Omental fat pad (tissue), 4 donors: ENCODE data around the gene NDC1. TPM values are rescaled to one million over a fixed set of nuclear protein-coding genes. Genes with fewer than 3 reads are reported as not detected.

ENCODE experiments used
- ATAC-seq: fragments of 150-250 bp; one replicate; pipeline ENCODE4 v1.9.1; 2016; ENCODE audit warnings: mild to moderate bottlenecking, moderate library complexity; ENCODE audit not compliant: low FRiP score
- DNase-seq: peaks from one replicate; pipeline ENCODE4 v3.0.0-alpha.2; 2019; ENCODE audit warnings: low spot score
- CTCF ChIP-seq, 3 donors: fragments of 450-650 bp; IDR thresholded peaks; one replicate each; pipeline ENCODE4 v1.5.1; 2016 to 2017; ENCODE audit warnings: antibody characterized with exemption in 3 of 3, mild to moderate bottlenecking in 3 of 3, moderate library complexity in 2 of 3
- small RNA-seq: library from RNA; depleted of rRNA; stranded (forward); fragments of <200 nt; gene quantifications from one replicate; pipeline ENCODE3, GENCODE V24; 2016
- total RNA-seq, 4 donors: library from RNA; depleted of rRNA; stranded (reverse); fragments of >200 nt; gene quantifications; one replicate each; pipeline ENCODE4 v1.1.0, GENCODE V29; 2016

NDC1 gene
- total RNA-seq, 4 donors from 2014 or later: 9.2 to 16.3 (median 11.8) TPM

- no peak for TF ChIP-seq CTCF (IDR thresholded peaks at IDR 0.05)
- no peak for DNase-seq
- ATAC-seq: no peak
These were observed 118.6 kb downstream of the NDC1 start for GRCh38 chr1:53719469-53719868.

- ATAC-seq (no peak), DNase-seq (no peak)
- no peak for TF ChIP-seq CTCF (IDR thresholded peaks at IDR 0.05)
These were observed 119.7 kb downstream of the NDC1 start for GRCh38 chr1:53718443-53718842.

GRCh38 chr1:53717025-53717804 is 120.9 kb downstream of the NDC1 start:
- no peak for TF ChIP-seq CTCF (IDR thresholded peaks at IDR 0.05)
- ATAC-seq (no peak), DNase-seq (no peak)

GRCh38 chr1:53716150-53716549 is 121.9 kb downstream of the NDC1 start:
- DNase-seq (no peak), ATAC-seq (no peak)
- TF ChIP-seq CTCF (IDR thresholded peaks at IDR 0.05): no peak

GRCh38 chr1:53715478-53715877 is 122.6 kb downstream of the NDC1 start:
- ATAC-seq (no peak), DNase-seq (no peak)
- TF ChIP-seq CTCF (IDR thresholded peaks at IDR 0.05): no peak

Small RNA genes within 50 kb of the gene (small RNA-seq; reads per million reads assigned to genes)
- gene AL049745.1: not detected
- not detected for gene RF00418

Other genes starting within 250 kb of the NDC1 start
- 1 to 10 TPM in 2 of 4 donors, under 1 TPM in 2; 0.19 to 1.4 (median 0.75) TPM for gene GLIS1, start 99.1 kb downstream of the NDC1 start, total RNA-seq
- 10 to 100 TPM; 14.8 to 29.4 (median 21.0) TPM for gene YIPF1, start 51.5 kb upstream of the NDC1 start, total RNA-seq
- gene DIO1, start 55.9 kb upstream of the NDC1 start, total RNA-seq: not detected
- gene IFT25, start 107.4 kb upstream of the NDC1 start, total RNA-seq: 10 to 100 TPM; 11.6 to 24.6 (median 15.5) TPM
- 10 to 100 TPM; 12.6 to 22.8 (median 16.7) TPM for gene LRRC42, start 108.1 kb upstream of the NDC1 start, total RNA-seq
- not detected for gene LDLRAD1, start 179.9 kb upstream of the NDC1 start, total RNA-seq
- 100 to 1,000 TPM; 231 to 408 (median 355) TPM for gene TMEM59, start 214.9 kb upstream of the NDC1 start, total RNA-seq
- gene TCEANC2, start 215.3 kb upstream of the NDC1 start, total RNA-seq: 1 to 10 TPM; 1.6 to 6.8 (median 3.7) TPM